Breast epithelium (tissue), 3 donors: ENCODE data around the gene FAAP100.

Experiments
- POLR2A ChIP-seq: fragments of 450-650 bp; IDR thresholded peaks from one replicate; pipeline ENCODE4 v1.6.1; 2016; ENCODE audit warnings: antibody characterized with exemption, mild to moderate bottlenecking, moderate library complexity
- TF ChIP-seq, protein P1 (sequence below), 3 donors: fragments of 450-650 bp; IDR thresholded peaks; one replicate each; pipeline ENCODE4 v1.5.1; 2016 to 2017; ENCODE audit warnings: antibody characterized with exemption in 3 of 3, mild to moderate bottlenecking in 3 of 3, moderate library complexity in 3 of 3

DNA sequence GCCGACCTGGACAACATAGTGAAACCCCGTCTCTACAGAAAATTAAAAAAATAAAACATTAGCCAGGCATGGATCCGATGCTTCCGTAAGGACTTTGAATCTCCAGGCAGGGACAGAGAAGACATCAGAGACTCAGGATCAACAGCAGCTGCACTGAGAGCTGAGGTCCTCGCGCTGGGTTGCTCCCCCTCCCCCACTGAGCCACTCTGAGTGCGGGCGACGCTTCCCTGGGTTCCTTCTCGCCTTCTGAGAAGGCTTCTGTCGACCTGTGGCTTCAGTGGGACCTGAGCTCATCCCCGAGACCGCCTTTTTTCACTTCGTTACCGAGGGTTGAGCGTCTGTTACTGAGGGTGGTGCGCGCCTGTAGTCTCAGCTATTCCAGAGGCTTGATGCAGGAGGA is 60.0 kb downstream of the FAAP100 start:
- TF ChIP-seq, protein P1, sequence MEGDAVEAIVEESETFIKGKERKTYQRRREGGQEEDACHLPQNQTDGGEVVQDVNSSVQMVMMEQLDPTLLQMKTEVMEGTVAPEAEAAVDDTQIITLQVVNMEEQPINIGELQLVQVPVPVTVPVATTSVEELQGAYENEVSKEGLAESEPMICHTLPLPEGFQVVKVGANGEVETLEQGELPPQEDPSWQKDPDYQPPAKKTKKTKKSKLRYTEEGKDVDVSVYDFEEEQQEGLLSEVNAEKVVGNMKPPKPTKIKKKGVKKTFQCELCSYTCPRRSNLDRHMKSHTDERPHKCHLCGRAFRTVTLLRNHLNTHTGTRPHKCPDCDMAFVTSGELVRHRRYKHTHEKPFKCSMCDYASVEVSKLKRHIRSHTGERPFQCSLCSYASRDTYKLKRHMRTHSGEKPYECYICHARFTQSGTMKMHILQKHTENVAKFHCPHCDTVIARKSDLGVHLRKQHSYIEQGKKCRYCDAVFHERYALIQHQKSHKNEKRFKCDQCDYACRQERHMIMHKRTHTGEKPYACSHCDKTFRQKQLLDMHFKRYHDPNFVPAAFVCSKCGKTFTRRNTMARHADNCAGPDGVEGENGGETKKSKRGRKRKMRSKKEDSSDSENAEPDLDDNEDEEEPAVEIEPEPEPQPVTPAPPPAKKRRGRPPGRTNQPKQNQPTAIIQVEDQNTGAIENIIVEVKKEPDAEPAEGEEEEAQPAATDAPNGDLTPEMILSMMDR (IDR thresholded peaks at IDR 0.05), result no peak
- TF ChIP-seq POLR2A, result no peak
